SK-N-SH (cell line): ENCODE results near the gene CREB5. TPM values are rescaled to one million over a fixed set of nuclear protein-coding genes. Genes with fewer than 3 reads are reported as not detected.

ENCODE experiments used
- CTCF ChIA-PET: fragments of 300-600, 350-600 bp; formaldehyde crosslinking; extraction: SDS; loops from one replicate; lab custom pipeline; 2021; lab: Yijun Ruan, JAX
- POLR2A ChIA-PET: fragments of 350-600 bp; sonication (Branson Sonifier 250); formaldehyde crosslinking; extraction: SDS; loops from one replicate; lab custom pipeline; 2020; ENCODE audit warnings: antibody characterized with exemption, inconsistent platforms; lab: Yijun Ruan, JAX
- DNase-seq: peaks from one replicate; pipeline ENCODE4 v3.0.0; 2012
- H2AFZ ChIP-seq: fragments of 200-600 bp; sonication (generic); 2 replicates; pipeline ENCODE4 v1.8.1; 2016; ENCODE audit warnings: antibody characterized with exemption, mild to moderate bottlenecking, low read depth
- H3F3A ChIP-seq: fragments of 200-600 bp; sonication (generic); replicated peaks from 2 replicates; pipeline ENCODE3; 2016; ENCODE audit warnings: antibody characterized with exemption, mild to moderate bottlenecking; ENCODE audit not compliant: insufficient read depth
- H3K27ac ChIP-seq, 2 experiments: fragments of 200-500 bp in 1 of 2; fragments of 200-600 bp in 1 of 2; sonication (Bioruptor generic) in 1 of 2; sonication (generic), shearing (Covaris generic) in 1 of 2; 2 replicates each; pipeline versions ENCODE4 v1.5.1 to v1.6.1; 2014 to 2016; ENCODE audit warnings: low read depth in 2 of 2, inconsistent platforms in 1 of 2, low read length in 1 of 2, mild to moderate bottlenecking in 1 of 2, mixed read lengths in 1 of 2
- H3K27me3 ChIP-seq: fragments of 200-600 bp; sonication (generic), shearing (Covaris generic); 2 replicates; pipeline ENCODE4 v1.6.1; 2016; ENCODE audit warnings: mixed run types; ENCODE audit not compliant: insufficient read depth
- H3K36me3 ChIP-seq, 2 experiments: fragments of 200-500 bp in 1 of 2; fragments of 200-600 bp in 1 of 2; sonication (Bioruptor generic) in 1 of 2; sonication (generic) in 1 of 2; replicated peaks in 1 of 2; 2 replicates each; pipeline versions ENCODE3 to v1.5.1; 2014 to 2016; ENCODE audit warnings: low read length in 1 of 2, mild to moderate bottlenecking in 1 of 2; ENCODE audit not compliant: insufficient read depth in 2 of 2, control insufficient read depth in 1 of 2
- H3K4me1 ChIP-seq, 2 experiments: fragments of 200-500 bp in 1 of 2; fragments of 200-600 bp in 1 of 2; sonication (Bioruptor generic) in 1 of 2; sonication (generic), shearing (Covaris generic) in 1 of 2; 2 replicates each; pipeline versions ENCODE4 v1.5.1 to v1.6.1; 2014 to 2016; ENCODE audit warnings: low read depth in 1 of 2, low read length in 1 of 2, mixed run types in 1 of 2; ENCODE audit not compliant: insufficient read depth in 2 of 2, control insufficient read depth in 1 of 2
- H3K4me2 ChIP-seq: fragments of 200-600 bp; sonication (generic), shearing (Covaris generic); 2 replicates; pipeline ENCODE4 v1.6.1; 2017; ENCODE audit warnings: mixed run types
- H3K4me3 ChIP-seq, 2 experiments: fragments of 200-500 bp in 1 of 2; fragments of 200-600 bp in 1 of 2; sonication (Bioruptor generic) in 1 of 2; sonication (generic), shearing (Covaris generic) in 1 of 2; 2 replicates each; pipeline versions ENCODE4 v1.5.1 to v1.8.1; 2014 to 2016; ENCODE audit warnings: low read depth in 2 of 2, inconsistent platforms in 1 of 2, low read length in 1 of 2, mild to moderate bottlenecking in 1 of 2, mixed read lengths in 1 of 2, moderate library complexity in 1 of 2
- H3K79me2 ChIP-seq: fragments of 200-600 bp; sonication (generic); 2 replicates; pipeline ENCODE4 v1.8.1; 2017; ENCODE audit warnings: mild to moderate bottlenecking; ENCODE audit not compliant: insufficient read depth
- H3K9ac ChIP-seq: fragments of 200-600 bp; sonication (generic); 2 replicates; pipeline ENCODE4 v1.6.1; 2017; ENCODE audit warnings: mixed run types
- H3K9me2 ChIP-seq: fragments of 200-600 bp; sonication (generic); 2 replicates; pipeline ENCODE4 v1.6.1; 2017; ENCODE audit warnings: mixed run types
- H3K9me3 ChIP-seq: fragments of 200-600 bp; sonication (generic); 2 replicates; pipeline ENCODE4 v1.6.1; 2017; ENCODE audit warnings: mixed run types, mild to moderate bottlenecking, moderate library complexity
- H4K20me1 ChIP-seq: fragments of 200-600 bp; sonication (generic); 2 replicates; pipeline ENCODE4 v1.6.1; 2017; ENCODE audit warnings: mild to moderate bottlenecking, mixed run types; ENCODE audit not compliant: insufficient read depth
- ELF1 ChIP-seq: IDR thresholded peaks from 2 replicates; pipeline ENCODE4 v1.4.0; 2012
- FOSL2 ChIP-seq: IDR thresholded peaks from 2 replicates; pipeline ENCODE4 v1.4.0; 2012; ENCODE audit warnings: low read depth, mild to moderate bottlenecking, moderate library complexity, borderline replicate concordance
- FOXJ3 ChIP-seq: sonication (generic); formaldehyde crosslinking; IDR thresholded peaks from 2 replicates; pipeline ENCODE4 v1.5.1; 2020; ENCODE audit warnings: mild to moderate bottlenecking, missing genetic modification reagents
- FOXM1 ChIP-seq: IDR thresholded peaks from 2 replicates; pipeline ENCODE4 v1.4.0; 2012; ENCODE audit warnings: low read depth, mild to moderate bottlenecking
- GATA2 ChIP-seq: sonication (generic); formaldehyde crosslinking; IDR thresholded peaks from 2 replicates; pipeline ENCODE4 v1.5.0; 2020; ENCODE audit warnings: mild to moderate bottlenecking, missing genetic modification reagents
- MEF2A ChIP-seq: IDR thresholded peaks from 2 replicates; pipeline ENCODE4 v1.4.0; 2012; ENCODE audit warnings: low read depth, borderline replicate concordance
- NRF1 ChIP-seq: IDR thresholded peaks from 2 replicates; pipeline ENCODE4 v1.6.1; 2012; ENCODE audit warnings: low read depth, mild to moderate bottlenecking, low read length
- RAD21 ChIP-seq: IDR thresholded peaks from 2 replicates; pipeline ENCODE4 v1.6.1; 2012; ENCODE audit warnings: mild to moderate bottlenecking, low read length
- RCOR1 ChIP-seq: fragments of 150-350 bp; IDR thresholded peaks from 2 replicates; pipeline ENCODE4 v1.6.1; 2017; ENCODE audit warnings: antibody characterized with exemption, low read length
- RXRA ChIP-seq: IDR thresholded peaks from 2 replicates; pipeline ENCODE4 v1.4.0; 2012; ENCODE audit warnings: low read depth, mild to moderate bottlenecking, borderline replicate concordance
- TCF12 ChIP-seq: IDR thresholded peaks from 2 replicates; pipeline ENCODE4 v1.4.0; 2012
- WGBS: methylation state at CpG from one replicate; pipeline ENCODE4 v1.1.6; 2017; ENCODE audit warnings: low lambda C conversion rate; 5-methylcytosine and 5-hydroxymethylcytosine counted together
- polyA plus RNA-seq, 3 experiments: library from polyadenylated mRNA; depleted of rRNA; stranded (reverse); fragments of >200 nt; gene quantifications; 2 replicates each; pipeline ENCODE4 v1.2.3, GENCODE V29; 2012
- TF ChIP-seq, protein P1 (sequence below): IDR thresholded peaks from 2 replicates; pipeline ENCODE4; 2012
- TF ChIP-seq, protein P2 (sequence below): fragments of 150-350 bp; IDR thresholded peaks from 2 replicates; pipeline ENCODE4 v1.6.1; 2017; ENCODE audit warnings: antibody characterized with exemption, low read length, low read depth, borderline replicate concordance
- TF ChIP-seq, protein P3 (sequence below): fragments of 150-350 bp; IDR thresholded peaks from 2 replicates; pipeline ENCODE4 v1.6.1; 2016; ENCODE audit warnings: mild to moderate bottlenecking, low read depth, low read length
- TF ChIP-seq, protein P4 (sequence below): IDR thresholded peaks from 2 replicates; pipeline ENCODE4 v1.4.0; 2012; ENCODE audit warnings: low read depth, borderline replicate concordance

Gene CREB5
- polyA plus RNA-seq, 1 of the 3 experiments (the other 2 are of a cell fraction) = 19.3 TPM

DNA sequence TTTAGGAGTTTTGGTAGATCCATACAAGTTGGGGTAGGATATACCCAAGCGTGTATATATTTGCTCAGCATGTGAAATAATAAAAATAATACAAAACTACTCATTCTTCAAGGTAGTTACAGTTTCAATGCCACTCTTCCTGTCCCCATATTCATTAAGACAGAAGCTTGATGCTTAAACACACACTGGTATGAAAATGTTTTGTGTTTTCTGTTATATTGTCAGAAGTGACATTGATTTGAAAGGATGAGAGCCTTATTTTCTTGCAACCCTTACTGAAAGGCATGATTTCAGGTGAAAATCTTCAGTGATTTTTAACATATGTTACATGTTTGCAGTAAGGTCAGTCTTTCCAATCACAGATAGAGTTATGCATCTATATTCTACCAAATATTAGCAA, 312.2 kb downstream of the CREB5 start:
- Histone ChIP-seq H3K36me3 (peaks cover 4 to 6% of the 10 kb centered on the region in 2 experiments), H3K9ac (no peak overlapping the region), H3K79me2 (no peaks in the 10 kb centered on the region), H3K9me2 (no peaks in the 10 kb centered on the region), H3K9me3 (no peaks in the 10 kb centered on the region), H3K4me1 (peaks cover 0 to 5% of the 10 kb centered on the region in 2 experiments; a peak in 2 of 4 replicates), H2AFZ (no peak overlapping the region), H3K27me3 (no peaks in the 10 kb centered on the region), H3K27ac (no peak overlapping the region), H4K20me1 (no peaks in the 10 kb centered on the region), H3K4me3 (no peak overlapping the region), H3F3A (no peaks in the 10 kb centered on the region), H3K4me2 (no peak overlapping the region)
- CTCF ChIA-PET = interaction anchor here (1.6 kb wide), 1 partner anchor 129 kb away, joined by 4 read pairs; no protein-coding TSS in a partner anchor
- POLR2A ChIA-PET = no interaction called here
- DNase-seq = no peak
- 83% methylated on average over 1 of the region's 1 CpG for WGBS
- TF ChIP-seq, protein P1, sequence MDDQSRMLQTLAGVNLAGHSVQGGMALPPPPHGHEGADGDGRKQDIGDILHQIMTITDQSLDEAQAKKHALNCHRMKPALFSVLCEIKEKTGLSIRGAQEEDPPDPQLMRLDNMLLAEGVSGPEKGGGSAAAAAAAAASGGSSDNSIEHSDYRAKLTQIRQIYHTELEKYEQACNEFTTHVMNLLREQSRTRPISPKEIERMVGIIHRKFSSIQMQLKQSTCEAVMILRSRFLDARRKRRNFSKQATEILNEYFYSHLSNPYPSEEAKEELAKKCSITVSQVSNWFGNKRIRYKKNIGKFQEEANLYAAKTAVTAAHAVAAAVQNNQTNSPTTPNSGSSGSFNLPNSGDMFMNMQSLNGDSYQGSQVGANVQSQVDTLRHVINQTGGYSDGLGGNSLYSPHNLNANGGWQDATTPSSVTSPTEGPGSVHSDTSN = no peak
- TF ChIP-seq RXRA (no peak), MEF2A (no peak), NRF1 (no peak), GATA2 (no peak), TCF12 (no peak), RAD21 (no peak), FOSL2 (no peak), RCOR1 (no peak), ELF1 (no peak), FOXJ3 (CRISPR knock-in tag) (no peak), FOXM1 (no peak)
- TF ChIP-seq, protein P2, sequence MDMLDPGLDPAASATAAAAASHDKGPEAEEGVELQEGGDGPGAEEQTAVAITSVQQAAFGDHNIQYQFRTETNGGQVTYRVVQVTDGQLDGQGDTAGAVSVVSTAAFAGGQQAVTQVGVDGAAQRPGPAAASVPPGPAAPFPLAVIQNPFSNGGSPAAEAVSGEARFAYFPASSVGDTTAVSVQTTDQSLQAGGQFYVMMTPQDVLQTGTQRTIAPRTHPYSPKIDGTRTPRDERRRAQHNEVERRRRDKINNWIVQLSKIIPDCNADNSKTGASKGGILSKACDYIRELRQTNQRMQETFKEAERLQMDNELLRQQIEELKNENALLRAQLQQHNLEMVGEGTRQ = no peak
- TF ChIP-seq, protein P3, sequence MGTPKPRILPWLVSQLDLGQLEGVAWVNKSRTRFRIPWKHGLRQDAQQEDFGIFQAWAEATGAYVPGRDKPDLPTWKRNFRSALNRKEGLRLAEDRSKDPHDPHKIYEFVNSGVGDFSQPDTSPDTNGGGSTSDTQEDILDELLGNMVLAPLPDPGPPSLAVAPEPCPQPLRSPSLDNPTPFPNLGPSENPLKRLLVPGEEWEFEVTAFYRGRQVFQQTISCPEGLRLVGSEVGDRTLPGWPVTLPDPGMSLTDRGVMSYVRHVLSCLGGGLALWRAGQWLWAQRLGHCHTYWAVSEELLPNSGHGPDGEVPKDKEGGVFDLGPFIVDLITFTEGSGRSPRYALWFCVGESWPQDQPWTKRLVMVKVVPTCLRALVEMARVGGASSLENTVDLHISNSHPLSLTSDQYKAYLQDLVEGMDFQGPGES = no peak
- TF ChIP-seq, protein P4, sequence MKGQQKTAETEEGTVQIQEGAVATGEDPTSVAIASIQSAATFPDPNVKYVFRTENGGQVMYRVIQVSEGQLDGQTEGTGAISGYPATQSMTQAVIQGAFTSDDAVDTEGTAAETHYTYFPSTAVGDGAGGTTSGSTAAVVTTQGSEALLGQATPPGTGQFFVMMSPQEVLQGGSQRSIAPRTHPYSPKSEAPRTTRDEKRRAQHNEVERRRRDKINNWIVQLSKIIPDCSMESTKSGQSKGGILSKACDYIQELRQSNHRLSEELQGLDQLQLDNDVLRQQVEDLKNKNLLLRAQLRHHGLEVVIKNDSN = no peak

DNA sequence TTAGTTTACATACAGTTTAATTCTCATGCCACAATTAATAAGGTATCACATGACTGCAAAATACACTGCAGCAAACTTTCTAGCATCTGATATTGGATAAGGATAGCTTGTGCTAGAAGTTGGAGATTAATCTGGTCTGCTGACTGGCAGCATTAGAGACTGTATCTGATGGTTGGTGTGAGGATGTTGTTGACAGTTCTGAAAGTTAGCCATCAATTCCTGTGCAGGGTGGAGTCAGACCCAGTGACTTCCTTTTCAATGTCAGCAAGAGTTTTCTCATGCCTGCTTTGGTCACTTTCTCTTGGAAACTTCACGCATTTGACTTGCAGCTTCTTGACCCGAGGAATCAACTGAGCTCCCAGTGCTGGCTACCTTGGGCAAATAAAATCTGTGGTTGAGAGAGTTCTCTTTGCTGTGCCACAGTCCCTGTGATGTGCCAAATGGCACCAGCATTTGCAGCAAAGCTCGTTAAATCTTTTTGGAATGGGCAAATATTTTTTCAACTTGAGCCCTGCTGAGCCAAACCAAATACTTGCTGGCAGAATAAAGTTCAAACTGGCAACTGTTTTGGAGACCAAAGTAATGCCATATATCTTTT, 312.8 kb downstream of the CREB5 start:
- no peak for DNase-seq
- Histone ChIP-seq H3K27ac (no peak overlapping the region), H3K79me2 (no peaks in the 10 kb centered on the region), H3K4me3 (no peak overlapping the region), H2AFZ (no peak overlapping the region), H3F3A (no peaks in the 10 kb centered on the region), H4K20me1 (no peaks in the 10 kb centered on the region), H3K4me2 (no peak overlapping the region), H3K9me3 (no peaks in the 10 kb centered on the region), H3K9me2 (no peaks in the 10 kb centered on the region), H3K4me1 (peaks cover 0 to 5% of the 10 kb centered on the region in 2 experiments; a peak in 2 of 4 replicates), H3K27me3 (no peaks in the 10 kb centered on the region), H3K9ac (no peak overlapping the region), H3K36me3 (peaks cover 4 to 6% of the 10 kb centered on the region in 2 experiments)
- POLR2A ChIA-PET = no interaction called here
- TF ChIP-seq, protein P4 = no peak
- no peak for TF ChIP-seq MEF2A
- CTCF ChIA-PET = interaction anchor here (0.7 to 1.6 kb wide), 2 partner anchors 129 to 130 kb away, joined by 3 to 4 read pairs; no protein-coding TSS in a partner anchor
- WGBS = 83% methylated on average over 3 of the region's 3 CpGs
